Vagina (tissue), 2 donors: ENCODE results near the gene C17orf75. TPM values are rescaled to one million over a fixed set of nuclear protein-coding genes. Genes with fewer than 3 reads are reported as not detected.

Experiments used
- DNase-seq, 2 donors: peaks; one replicate each; pipeline ENCODE4 v3.0.0-alpha.2; 2017; ENCODE audit errors: extremely low spot score in 2 of 2
- H3K27ac ChIP-seq: fragments of 200-600 bp; sonication (generic); one replicate; pipeline ENCODE4 v1.5.1; 2019
- H3K27me3 ChIP-seq: fragments of 200-600 bp; sonication (generic); one replicate; pipeline ENCODE4 v1.5.1; 2019
- H3K36me3 ChIP-seq, 2 donors: fragments of 200-600 bp; sonication (generic); one replicate each; pipeline ENCODE4 v1.5.1; 2017 to 2019
- H3K4me1 ChIP-seq: fragments of 200-600 bp; sonication (generic); one replicate; pipeline ENCODE4 v1.5.1; 2019
- H3K4me3 ChIP-seq, 2 donors: fragments of 200-600 bp; sonication (generic); 1 replicate in 1 of 2; 2 replicates in 1 of 2; pipeline ENCODE4 v1.5.1; 2016 to 2019
- H3K9me3 ChIP-seq: fragments of 200-600 bp; sonication (generic); one replicate; pipeline ENCODE4 v1.5.1; 2019
- CTCF ChIP-seq, 3 experiments: fragments of 450-650 bp in 2 of 3; fragments of 200-600 bp in 1 of 3; sonication (generic) in 1 of 3; IDR thresholded peaks; one replicate each; pipeline ENCODE4 v1.5.1; 2017 to 2019; ENCODE audit warnings: antibody characterized with exemption in 3 of 3, mild to moderate bottlenecking in 2 of 3, moderate library complexity in 2 of 3
- POLR2A ChIP-seq, 2 donors: fragments of 450-650 bp; IDR thresholded peaks; one replicate each; pipeline ENCODE4 v1.6.1; 2017; ENCODE audit warnings: antibody characterized with exemption in 2 of 2, mild to moderate bottlenecking in 2 of 2, moderate library complexity in 2 of 2
- POLR2AphosphoS5 ChIP-seq, 2 donors: sonication (generic); formaldehyde crosslinking; IDR thresholded peaks; one replicate each; pipeline ENCODE4 v1.9.0; 2017; ENCODE audit warnings: antibody characterized with exemption in 2 of 2, mild to moderate bottlenecking in 2 of 2, low read depth in 1 of 2; ENCODE audit not compliant: insufficient read depth in 1 of 2
- intact Hi-C: fragments of 100-400 bp; cut with DNase I; formaldehyde crosslinking; loops from one replicate; pipeline ENCODE4 v1.15.1; 2023
- microRNA counts, 2 donors: library from miRNA; unstranded; fragments of <30 nt; microRNA quantifications; one replicate each; lab custom pipeline; 2016 to 2017
- microRNA-seq: library from miRNA; unstranded; fragments of <30 nt; microRNA quantifications from one replicate; pipeline ENCODE4, GENCODE V29; 2017; ENCODE audit warnings: borderline number of aligned reads, borderline replicate concordance
- total RNA-seq: library from RNA; depleted of rRNA; stranded (reverse); fragments of >200 nt; gene quantifications from one replicate; pipeline ENCODE4 v1.2.3, GENCODE V29; 2016

C17orf75 gene
- total RNA-seq, 1 donor from 2014 or later, result 15.0 TPM

GRCh38 chr17:32279891-32280716, 61.9 kb downstream of the C17orf75 start:
- Histone ChIP-seq H3K27ac (no peak overlapping the region), H3K9me3 (no peaks in the 10 kb centered on the region), H3K4me1 (peaks cover 21% of the 10 kb centered on the region), H3K27me3 (no peaks in the 10 kb centered on the region), H3K36me3 (no peaks in the 10 kb centered on the region), H3K4me3 (no peak overlapping the region)
- intact Hi-C loops, result no loop called here
- TF ChIP-seq POLR2AphosphoS5 (IDR thresholded peaks at IDR 0.05; ENCODE audit: insufficient read depth in 1 of 2, low read depth in 1 of 2) (no peak), POLR2A (IDR thresholded peaks at IDR 0.05) (no peak), CTCF (IDR thresholded peaks at IDR 0.05) (no peak)
- DNase-seq, result no peak

GRCh38 chr17:32278815-32279214, 63.2 kb downstream of the C17orf75 start:
- peaks cover 27% of the 10 kb centered on the region for H3K4me1 ChIP-seq
- DNase-seq, result no peak
- no peaks in the 10 kb centered on the region for H3K9me3 ChIP-seq
- H3K36me3 ChIP-seq, result no peaks in the 10 kb centered on the region
- intact Hi-C loops, result no loop called here
- no peak for TF ChIP-seq POLR2A (IDR thresholded peaks at IDR 0.05)
- TF ChIP-seq POLR2AphosphoS5 (IDR thresholded peaks at IDR 0.05; ENCODE audit: insufficient read depth in 1 of 2, low read depth in 1 of 2), result no peak
- TF ChIP-seq CTCF (IDR thresholded peaks at IDR 0.05), result no peak
- no peaks in the 10 kb centered on the region for H3K27me3 ChIP-seq
- no peak overlapping the region for H3K4me3 ChIP-seq
- H3K27ac ChIP-seq, result no peak overlapping the region

MicroRNAs encoded within 50 kb of the gene (microRNA counts, 767-probe panel; counts per million panel counts)
- microRNA hsa-miR-632 (lab: Ali Mortazavi, UCI), result 238 to 261 counts per million in 2 donors

Small RNAs within 50 kb of the gene (microRNA-seq; reads per million reads assigned to microRNA genes)
- not detected for gene MIR632

Other genes with a start within 250 kb of the C17orf75 start
- 46.2 TPM for gene RHOT1, start 199.7 kb downstream of the C17orf75 start, total RNA-seq
- 1.7 TPM for gene RHBDL3, start 76.3 kb downstream of the C17orf75 start, total RNA-seq
- gene ZNF207, start 8.0 kb upstream of the C17orf75 start, total RNA-seq, result 193 TPM
- 46.9 TPM for gene PSMD11, start 102.3 kb upstream of the C17orf75 start, total RNA-seq
- 4.9 TPM for gene CDK5R1, start 144.8 kb upstream of the C17orf75 start, total RNA-seq